Duodenal mucosa (tissue), 2 donors: Measurements from ENCODE around the gene DPYD.

Experiments
- H3K27ac ChIP-seq: one replicate; pipeline ENCODE4 v1.7.0; 2013; ENCODE audit warnings: low read depth, low read length
- H3K27me3 ChIP-seq, 2 donors: one replicate each; pipeline ENCODE4 v1.7.0; 2013; ENCODE audit warnings: low read length in 2 of 2, control low read depth in 1 of 2; ENCODE audit not compliant: insufficient read depth in 2 of 2, control insufficient read depth in 1 of 2
- H3K36me3 ChIP-seq, 2 donors: one replicate each; pipeline ENCODE4 v1.7.0; 2013; ENCODE audit warnings: low read length in 2 of 2, control low read depth in 1 of 2; ENCODE audit not compliant: insufficient read depth in 2 of 2, control insufficient read depth in 1 of 2
- H3K4me1 ChIP-seq, 2 donors: one replicate each; pipeline ENCODE4 v1.7.0; 2013; ENCODE audit warnings: low read length in 2 of 2, control low read depth in 1 of 2; ENCODE audit not compliant: insufficient read depth in 2 of 2, control insufficient read depth in 1 of 2
- H3K4me3 ChIP-seq, 2 donors: one replicate each; pipeline ENCODE4 v1.7.0; 2013; ENCODE audit warnings: low read length in 2 of 2, low read depth in 1 of 2
- H3K9ac ChIP-seq, 2 donors: one replicate each; pipeline ENCODE4 v1.7.0; 2013; ENCODE audit warnings: low read length in 2 of 2, low read depth in 1 of 2
- H3K9me3 ChIP-seq, 2 donors: one replicate each; pipeline ENCODE4 v1.7.0; 2013; ENCODE audit warnings: low read length in 2 of 2, control low read depth in 1 of 2; ENCODE audit not compliant: control insufficient read depth in 1 of 2

Gene DPYD

GRCh38 chr1:97379387-97380075, 541.3 kb downstream of the DPYD start:
- no peaks in the 10 kb centered on the region for H3K4me1 ChIP-seq
- H3K9ac ChIP-seq = no peak overlapping the region
- no peaks in the 10 kb centered on the region for H3K9me3 ChIP-seq
- H3K4me3 ChIP-seq = no peak overlapping the region
- H3K27ac ChIP-seq = no peak overlapping the region
- no peaks in the 10 kb centered on the region for H3K36me3 ChIP-seq
- H3K27me3 ChIP-seq = no peaks in the 10 kb centered on the region

GRCh38 chr1:97378596-97378995, 542.2 kb downstream of the DPYD start:
- Histone ChIP-seq H3K9ac (no peak overlapping the region), H3K36me3 (no peaks in the 10 kb centered on the region), H3K9me3 (no peaks in the 10 kb centered on the region), H3K27me3 (no peaks in the 10 kb centered on the region), H3K27ac (no peak overlapping the region), H3K4me1 (no peaks in the 10 kb centered on the region), H3K4me3 (no peak overlapping the region)

- Histone ChIP-seq H3K36me3 (no peaks in the 10 kb centered on the region), H3K9ac (no peak overlapping the region), H3K4me1 (no peaks in the 10 kb centered on the region), H3K9me3 (no peaks in the 10 kb centered on the region), H3K27me3 (no peaks in the 10 kb centered on the region), H3K27ac (no peak overlapping the region), H3K4me3 (no peak overlapping the region)
These were observed 543.3 kb downstream of the DPYD start for GRCh38 chr1:97377432-97378034.

- Histone ChIP-seq H3K4me3 (no peak overlapping the region), H3K4me1 (no peaks in the 10 kb centered on the region), H3K9me3 (no peaks in the 10 kb centered on the region), H3K9ac (no peak overlapping the region), H3K27ac (no peak overlapping the region), H3K36me3 (no peaks in the 10 kb centered on the region), H3K27me3 (no peaks in the 10 kb centered on the region)
These were observed 547.8 kb downstream of the DPYD start for GRCh38 chr1:97373000-97373399.

GRCh38 chr1:97372531-97372930, 548.3 kb downstream of the DPYD start:
- Histone ChIP-seq H3K9ac (no peak overlapping the region), H3K9me3 (no peaks in the 10 kb centered on the region), H3K4me1 (no peaks in the 10 kb centered on the region), H3K36me3 (no peaks in the 10 kb centered on the region), H3K27ac (no peak overlapping the region), H3K27me3 (no peaks in the 10 kb centered on the region), H3K4me3 (no peak overlapping the region)

- Histone ChIP-seq H3K9me3 (no peaks in the 10 kb centered on the region), H3K9ac (no peak overlapping the region), H3K36me3 (no peaks in the 10 kb centered on the region), H3K27me3 (no peaks in the 10 kb centered on the region), H3K27ac (no peak overlapping the region), H3K4me1 (no peaks in the 10 kb centered on the region), H3K4me3 (no peak overlapping the region)
These were observed 552.5 kb downstream of the DPYD start for GRCh38 chr1:97368296-97368695.

GRCh38 chr1:97366984-97367383, 553.9 kb downstream of the DPYD start:
- Histone ChIP-seq H3K9me3 (no peaks in the 10 kb centered on the region), H3K36me3 (no peaks in the 10 kb centered on the region), H3K9ac (no peak overlapping the region), H3K4me1 (no peaks in the 10 kb centered on the region), H3K4me3 (no peak overlapping the region), H3K27me3 (no peaks in the 10 kb centered on the region), H3K27ac (no peak overlapping the region)

GRCh38 chr1:97365026-97365425, 555.8 kb downstream of the DPYD start:
- Histone ChIP-seq H3K27ac (no peak overlapping the region), H3K9me3 (no peaks in the 10 kb centered on the region), H3K36me3 (no peaks in the 10 kb centered on the region), H3K4me3 (no peak overlapping the region), H3K4me1 (no peaks in the 10 kb centered on the region), H3K27me3 (no peaks in the 10 kb centered on the region), H3K9ac (no peak overlapping the region)

GRCh38 chr1:97364086-97364485, 556.7 kb downstream of the DPYD start:
- Histone ChIP-seq H3K27ac (no peak overlapping the region), H3K4me1 (no peaks in the 10 kb centered on the region), H3K36me3 (no peaks in the 10 kb centered on the region), H3K4me3 (no peak overlapping the region), H3K9ac (no peak overlapping the region), H3K9me3 (no peaks in the 10 kb centered on the region), H3K27me3 (no peaks in the 10 kb centered on the region)

GRCh38 chr1:97356309-97356708, 564.5 kb downstream of the DPYD start:
- no peak overlapping the region for H3K9ac ChIP-seq
- H3K27me3 ChIP-seq = no peaks in the 10 kb centered on the region
- no peaks in the 10 kb centered on the region for H3K4me1 ChIP-seq
- H3K9me3 ChIP-seq = no peaks in the 10 kb centered on the region
- H3K27ac ChIP-seq = no peak overlapping the region
- no peak overlapping the region for H3K4me3 ChIP-seq
- H3K36me3 ChIP-seq = peaks cover 0 to 3% of the 10 kb centered on the region in 2 donors
